Suprapubic skin (tissue), 3 donors: ENCODE data around the gene MYO7B.

Source experiments
- CTCF ChIP-seq, 2 donors: fragments of 200-600 bp in 1 of 2; fragments of 450-650 bp in 1 of 2; sonication (generic) in 1 of 2; IDR thresholded peaks; one replicate each; pipeline ENCODE4 v1.5.1; 2016 to 2019; ENCODE audit warnings: antibody characterized with exemption in 2 of 2, mild to moderate bottlenecking in 1 of 2, moderate library complexity in 1 of 2
- EP300 ChIP-seq: sonication (generic); formaldehyde crosslinking; IDR thresholded peaks from one replicate; pipeline ENCODE4 v1.6.1; 2017; ENCODE audit warnings: antibody characterized with exemption
- POLR2A ChIP-seq, 2 donors: fragments of 450-650 bp; IDR thresholded peaks; one replicate each; pipeline ENCODE4 v1.6.1; 2017; ENCODE audit warnings: antibody characterized with exemption in 2 of 2, mild to moderate bottlenecking in 2 of 2, moderate library complexity in 2 of 2

GRCh38 chr2:127511090-127511695 lies 24.3 kb upstream of the MYO7B start:
- TF ChIP-seq CTCF (IDR thresholded peaks at IDR 0.05): no peak
- TF ChIP-seq POLR2A (IDR thresholded peaks at IDR 0.05): no peak
- TF ChIP-seq EP300: no peak
